Mononuclear cell (primary cell): ENCODE results near the gene HAVCR2. TPM values are rescaled to one million over a fixed set of nuclear protein-coding genes. Genes with fewer than 3 reads are reported as not detected.

ENCODE experiments used
- total RNA-seq: library from RNA; depleted of rRNA; stranded (reverse); fragments of >200 nt; gene quantifications from one replicate; pipeline ENCODE4 v1.2.3, GENCODE V29; 2012

Gene HAVCR2
- total RNA-seq, 1 donor: 27.3 TPM

Other genes with a start within 250 kb of the HAVCR2 start
- gene TIMD4, start 145.8 kb downstream of the HAVCR2 start, total RNA-seq: 3.3 TPM
- 1.3 TPM for gene HAVCR1, start 49.9 kb downstream of the HAVCR2 start, total RNA-seq
- gene MED7, start 33.8 kb upstream of the HAVCR2 start, total RNA-seq: 12.0 TPM
- gene GARIN3, start 57.2 kb upstream of the HAVCR2 start, total RNA-seq: not detected
- gene ITK, start 71.8 kb upstream of the HAVCR2 start, total RNA-seq: 209 TPM
- gene CYFIP2, start 157.1 kb upstream of the HAVCR2 start, total RNA-seq: 200 TPM